ENCODE data around the gene MED27. TPM values are rescaled to one million over a fixed set of nuclear protein-coding genes. Genes with fewer than 3 reads are reported as not detected.

MED27 gene
- total and polyA plus RNA-seq, 9 of the 15 experiments (the other 6 are each of a cell fraction or from before 2014, with no cell fraction given), result 24.4 to 91.0 (median 36.1) TPM

- H3K27me3 ChIP-seq (ENCODE audit: control insufficient read depth in 2 of 2, insufficient read depth in 2 of 2, low read length in 2 of 2), result no peaks in the 10 kb centered on the region
- no peak overlapping the region for H3K9ac ChIP-seq (ENCODE audit: insufficient read depth in 1 of 2, low read depth in 2 of 2, low read length in 2 of 2)
- in situ Hi-C loops (cut with MboI) (no loop called here), intact Hi-C loops (cut with micrococcal nuclease) (no loop called here)
- POLR2A ChIA-PET, result no interaction called here
- H3K4me3 ChIP-seq, result no peak overlapping the region
- no peaks in the 10 kb centered on the region for H3K9me1 ChIP-seq (ENCODE audit: control insufficient read depth, insufficient read depth, low read length)
- no peaks in the 10 kb centered on the region; the same call in 1 of the 2 replicates for H4K20me1 ChIP-seq (replicated peaks; ENCODE audit: control insufficient read depth, insufficient read depth, low read length)
- DNase-seq (ENCODE audit: extremely low read depth in 1 of 4, low spot score in 3 of 4) (no peak), ATAC-seq (no peak), FAIRE-seq (no peak)
- peaks cover under 1% of the 10 kb centered on the region; the same call in 1 of the 3 replicates for H3K36me3 ChIP-seq (ENCODE audit: control insufficient read depth, insufficient read depth, low read length)
- CTCF ChIA-PET (ENCODE audit: low intra/inter-chr PET ratio), result no interaction called here
- no peak overlapping the region for H3K27ac ChIP-seq (ENCODE audit: extremely low read depth, low read depth, low read length)
- no peaks in the 10 kb centered on the region for H3K79me2 ChIP-seq (ENCODE audit: control insufficient read depth, insufficient read depth, low read length)
- H3K4me1 ChIP-seq (replicated peaks in 1 of 2; ENCODE audit: control insufficient read depth in 2 of 2, insufficient read depth in 2 of 2, low read length in 2 of 2), result peaks cover 0 to 4% of the 10 kb centered on the region in 2 experiments; a peak in 1 of 5 replicates
- no peak overlapping the region for H3K4me2 ChIP-seq (ENCODE audit: insufficient read depth, low read length)
- no peak overlapping the region for H2AFZ ChIP-seq (ENCODE audit: low read depth, low read length)
- 61% methylated on average over 6 of the region's 6 CpGs for WGBS (ENCODE audit: insufficient coverage, low coverage, missing lambda C conversion rate)
- no peaks in the 10 kb centered on the region for H3K9me3 ChIP-seq (replicated peaks; ENCODE audit: control insufficient read depth, insufficient read depth, low read depth, low read length)
- BruUV-seq (replicated peaks), result no TSS peak
- TF ChIP-seq SMAD1 (IDR thresholded peaks at IDR 0.05; ENCODE audit: low read depth, low read length, partially characterized antibody), result no peak
- no peak for TF ChIP-seq RAD51 (IDR thresholded peaks at IDR 0.05; ENCODE audit: borderline replicate concordance, low read depth)
- no peak for TF ChIP-seq HMBOX1 (IDR thresholded peaks at IDR 0.05)
- no peak for TF ChIP-seq ZNF592 (IDR thresholded peaks at IDR 0.05)
- no peak for TF ChIP-seq CGGBP1 (CRISPR knock-in tag; IDR thresholded peaks at IDR 0.05)
- no peak for TF ChIP-seq ZNF217 (CRISPR knock-in tag; IDR thresholded peaks at IDR 0.05)
- TF ChIP-seq ZNF75A (CRISPR knock-in tag; IDR thresholded peaks at IDR 0.05), result no peak
- TF ChIP-seq, protein P1, sequence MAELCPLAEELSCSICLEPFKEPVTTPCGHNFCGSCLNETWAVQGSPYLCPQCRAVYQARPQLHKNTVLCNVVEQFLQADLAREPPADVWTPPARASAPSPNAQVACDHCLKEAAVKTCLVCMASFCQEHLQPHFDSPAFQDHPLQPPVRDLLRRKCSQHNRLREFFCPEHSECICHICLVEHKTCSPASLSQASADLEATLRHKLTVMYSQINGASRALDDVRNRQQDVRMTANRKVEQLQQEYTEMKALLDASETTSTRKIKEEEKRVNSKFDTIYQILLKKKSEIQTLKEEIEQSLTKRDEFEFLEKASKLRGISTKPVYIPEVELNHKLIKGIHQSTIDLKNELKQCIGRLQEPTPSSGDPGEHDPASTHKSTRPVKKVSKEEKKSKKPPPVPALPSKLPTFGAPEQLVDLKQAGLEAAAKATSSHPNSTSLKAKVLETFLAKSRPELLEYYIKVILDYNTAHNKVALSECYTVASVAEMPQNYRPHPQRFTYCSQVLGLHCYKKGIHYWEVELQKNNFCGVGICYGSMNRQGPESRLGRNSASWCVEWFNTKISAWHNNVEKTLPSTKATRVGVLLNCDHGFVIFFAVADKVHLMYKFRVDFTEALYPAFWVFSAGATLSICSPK (IDR thresholded peaks at IDR 0.05; ENCODE audit: borderline replicate concordance), result no peak
- no peak for TF ChIP-seq ZSCAN29 (IDR thresholded peaks at IDR 0.05)
- TF ChIP-seq ZNF785 (CRISPR knock-in tag; IDR thresholded peaks at IDR 0.05), result no peak
- TF ChIP-seq MED1 (CRISPR knock-in tag; IDR thresholded peaks at IDR 0.05; ENCODE audit: borderline replicate concordance), result no peak
Measured at GRCh38 chr9:131867611-131868192, 212.0 kb downstream of the MED27 start.

Data from K562 (cell line).